Activated CD4-positive, CD25-positive, alpha-beta regulatory T cell (primary cell): Measurements from ENCODE around the gene RASGEF1B.

Experiments
- DNase-seq, 4 experiments: peaks; one replicate each; lab custom pipeline; 2025; lab: John Stamatoyannopoulos, UW

Gene RASGEF1B

GRCh38 chr4:81397635-81398034 is 74.1 kb downstream of the RASGEF1B start:
- DNase-seq: no peak

- DNase-seq: no peak
These were observed 76.5 kb downstream of the RASGEF1B start for GRCh38 chr4:81395239-81395638.

GRCh38 chr4:81392164-81392563 is 79.5 kb downstream of the RASGEF1B start:
- DNase-seq: no peak

GRCh38 chr4:81389720-81390119 is 82.0 kb downstream of the RASGEF1B start:
- DNase-seq: no peak

GRCh38 chr4:81380437-81380836 is 91.3 kb downstream of the RASGEF1B start:
- DNase-seq: no peak

GRCh38 chr4:81378386-81378785 is 93.3 kb downstream of the RASGEF1B start:
- no peak for DNase-seq

- DNase-seq: no peak
These were observed 94.5 kb downstream of the RASGEF1B start for GRCh38 chr4:81377191-81377590.

GRCh38 chr4:81376720-81377119 is 95.0 kb downstream of the RASGEF1B start:
- DNase-seq: no peak
